ENCODE data around the gene MASP2.

MASP2 gene

DNA sequence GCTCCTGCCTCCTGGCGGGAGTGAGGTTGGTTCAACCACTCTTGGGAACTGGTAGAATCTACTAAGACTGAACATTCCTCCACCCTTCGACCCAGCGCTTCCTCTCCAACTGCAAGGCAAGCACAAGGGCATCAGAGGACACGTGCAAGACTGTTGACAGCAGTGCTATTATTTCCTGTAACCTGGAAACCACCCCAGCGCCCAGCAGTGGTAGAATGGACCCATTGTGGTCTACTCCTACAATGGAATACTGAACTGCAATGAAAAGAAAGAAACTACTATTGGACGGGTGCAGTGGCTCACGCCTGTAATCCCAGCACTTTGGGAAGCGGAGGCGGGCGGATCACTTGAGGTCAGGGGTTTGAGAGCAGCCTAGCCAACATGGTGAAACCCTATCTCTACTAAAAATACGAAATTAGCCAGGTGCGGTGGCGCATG, 67.5 kb downstream of the MASP2 start:
- H3K4me3 ChIP-seq (ENCODE audit: low read depth, low read length), result no peak overlapping the region
- TF ChIP-seq, protein P1, sequence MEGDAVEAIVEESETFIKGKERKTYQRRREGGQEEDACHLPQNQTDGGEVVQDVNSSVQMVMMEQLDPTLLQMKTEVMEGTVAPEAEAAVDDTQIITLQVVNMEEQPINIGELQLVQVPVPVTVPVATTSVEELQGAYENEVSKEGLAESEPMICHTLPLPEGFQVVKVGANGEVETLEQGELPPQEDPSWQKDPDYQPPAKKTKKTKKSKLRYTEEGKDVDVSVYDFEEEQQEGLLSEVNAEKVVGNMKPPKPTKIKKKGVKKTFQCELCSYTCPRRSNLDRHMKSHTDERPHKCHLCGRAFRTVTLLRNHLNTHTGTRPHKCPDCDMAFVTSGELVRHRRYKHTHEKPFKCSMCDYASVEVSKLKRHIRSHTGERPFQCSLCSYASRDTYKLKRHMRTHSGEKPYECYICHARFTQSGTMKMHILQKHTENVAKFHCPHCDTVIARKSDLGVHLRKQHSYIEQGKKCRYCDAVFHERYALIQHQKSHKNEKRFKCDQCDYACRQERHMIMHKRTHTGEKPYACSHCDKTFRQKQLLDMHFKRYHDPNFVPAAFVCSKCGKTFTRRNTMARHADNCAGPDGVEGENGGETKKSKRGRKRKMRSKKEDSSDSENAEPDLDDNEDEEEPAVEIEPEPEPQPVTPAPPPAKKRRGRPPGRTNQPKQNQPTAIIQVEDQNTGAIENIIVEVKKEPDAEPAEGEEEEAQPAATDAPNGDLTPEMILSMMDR (IDR thresholded peaks at IDR 0.05; ENCODE audit: borderline replicate concordance, insufficient read depth, low read depth, low read length), result no peak

DNA sequence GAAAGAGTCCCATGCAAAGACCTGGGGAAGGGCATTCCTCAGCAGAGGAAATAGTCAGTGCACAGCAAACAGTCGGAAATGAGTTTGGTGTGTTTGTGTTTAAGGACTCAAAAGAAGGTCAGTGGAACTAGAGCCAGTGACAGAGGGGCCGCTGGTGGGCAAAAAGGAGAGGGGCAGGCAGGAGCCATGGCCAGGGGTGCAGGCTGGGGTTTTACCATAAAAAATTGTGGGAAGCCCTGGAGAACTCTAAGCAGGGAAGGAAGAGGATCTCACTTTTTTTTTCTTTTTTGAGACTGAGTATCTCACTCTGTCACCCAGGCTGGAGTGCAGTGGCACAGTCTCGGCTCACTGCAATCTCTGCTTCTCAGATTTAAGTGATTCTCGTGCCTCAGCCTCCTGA, 68.3 kb downstream of the MASP2 start:
- H3K4me3 ChIP-seq (ENCODE audit: low read depth, low read length), result no peak overlapping the region
- TF ChIP-seq, protein P1 (IDR thresholded peaks at IDR 0.05; ENCODE audit: borderline replicate concordance, insufficient read depth, low read depth, low read length), result no peak

All from GM12875 (cell line).